Pancreas (tissue), 10 donors: Measurements from ENCODE around the gene CACNA2D3. TPM values are rescaled to one million over a fixed set of nuclear protein-coding genes. Genes with fewer than 3 reads are reported as not detected.

ENCODE experiments used
- ATAC-seq, 4 donors: fragments of 200-7000 bp; cut with Tn5 transposase; one replicate each; pipeline versions ENCODE4 v1.8.0 to v1.9.1; 2020; ENCODE audit warnings: mild to moderate bottlenecking in 4 of 4, moderate library complexity in 4 of 4
- DNase-seq, 6 donors: peaks; one replicate each; pipeline ENCODE4 v3.0.0-alpha.2; 2020
- FAIRE-seq: peaks from 2 replicates; lab custom pipeline; 2012; peaks lifted over from hg19 to GRCh38; lab: Jason Lieb, UNC
- H3K27ac ChIP-seq, 4 donors: fragments of 200-600 bp; sonication (generic); 1 replicate in 3 of 4; 2 replicates in 1 of 4; pipeline versions ENCODE4 v1.5.0 to v1.8.0; 2020
- H3K27me3 ChIP-seq, 4 donors: fragments of 200-600 bp; one replicate each; pipeline ENCODE4 v1.8.0; 2021
- H3K36me3 ChIP-seq, 3 donors: fragments of 200-600 bp; sonication (generic) in 1 of 3; one replicate each; pipeline versions ENCODE4 v1.5.0 to v1.8.0; 2020 to 2021
- H3K4me1 ChIP-seq, 3 donors: fragments of 200-600 bp; one replicate each; pipeline ENCODE4 v1.8.0; 2021
- H3K4me3 ChIP-seq, 4 donors: fragments of 200-600 bp; sonication (generic) in 2 of 4; one replicate each; pipeline versions ENCODE4 v1.5.0 to v1.8.0; 2020 to 2021
- H3K9me3 ChIP-seq, 4 donors: fragments of 200-600 bp; one replicate each; pipeline ENCODE4 v1.8.0; 2021
- CTCF ChIP-seq, 4 donors: fragments of 200-600 bp; sonication (generic) in 3 of 4; IDR thresholded peaks; one replicate each; pipeline versions ENCODE4 v1.5.0 to v1.8.0; 2021; ENCODE audit warnings: antibody characterized with exemption in 4 of 4
- WGBS, 2 donors: extraction: QIAGEN DNeasy Blood & Tissue Kit; methylation state at CpG; one replicate each; pipeline ENCODE4 v1.1.7; 2013; 5-methylcytosine and 5-hydroxymethylcytosine counted together
- intact Hi-C, 3 donors: fragments of 100-400 bp; cut with DNase I; formaldehyde crosslinking; loops; one replicate each; pipeline versions ENCODE4 v1.11.1 to v1.14.2; 2022
- polyA plus RNA-seq, 2 donors: library from polyadenylated mRNA; stranded (reverse); fragments of 200-250 nt; gene quantifications; one replicate each; pipeline ENCODE4 v1.2.3, GENCODE V29; 2013
- total RNA-seq, 6 donors: library from RNA; stranded (reverse); fragmentation: NEBNext Ultra II Directional in 4 of 6; extraction: Animal tissue kit (Norgen Biotek cat#: 25700) in 4 of 6; gene quantifications; one replicate each; pipeline versions ENCODE4 v1.2.1 to v1.2.4, GENCODE V29; 2021 to 2023
- donor health status: healthy with polysubstance abuse.
- donor health status: DM: no; HTN: no; CAD: no; lungs with moderate emphysema.
- donor health status: DM: no; HTN: no; CAD: no.
- donor health status: control.
- donor health status: control.
- donor health status: Bipolar disorder and iron deficiency.
- donor health status: DM: yes; HTN: yes; CAD: no.
- donor health status: DM: no; HTN: no; CAD: no.
- donor health status: DM: no; HTN: no; CAD: no.
- donor health status: DM: yes; HTN: yes; CAD: no.

The CACNA2D3 gene
- total and polyA plus RNA-seq, 8 donors, result 0.19 to 0.75 (median 0.37) TPM; not detected in 2

GRCh38 chr3:54126551-54126950 lies 4.2 kb downstream of the CACNA2D3 start:
- no peaks in the 10 kb centered on the region for H3K9me3 ChIP-seq
- FAIRE-seq, result no peak
- H3K4me1 ChIP-seq, result peaks cover 1 to 3% (median 2%) of the 10 kb centered on the region in 3 donors
- H3K4me3 ChIP-seq, result no peak overlapping the region
- no peaks in the 10 kb centered on the region for H3K36me3 ChIP-seq
- intact Hi-C loops, result no loop called here
- TF ChIP-seq CTCF (IDR thresholded peaks at IDR 0.05), result no peak
- no peak overlapping the region for H3K27ac ChIP-seq
- peaks cover 0 to under 1% (median 0%) of the 10 kb centered on the region in 4 donors for H3K27me3 ChIP-seq
- ATAC-seq, result no peak
- DNase-seq, result no peak
- 72 to 79% methylated on average over 7 of the region's 7 CpGs for WGBS, 2 donors

- H3K27ac ChIP-seq, result no peak overlapping the region
- no peak overlapping the region for H3K4me3 ChIP-seq
- DNase-seq (no peak), ATAC-seq (no peak), FAIRE-seq (no peak)
- no peaks in the 10 kb centered on the region for H3K36me3 ChIP-seq
- WGBS, 2 donors, result 85 to 89% methylated on average over 6 of the region's 6 CpGs
- no peaks in the 10 kb centered on the region for H3K9me3 ChIP-seq
- intact Hi-C loops, result no loop called here
- no peaks in the 10 kb centered on the region for H3K4me1 ChIP-seq
- H3K27me3 ChIP-seq, result no peaks in the 10 kb centered on the region
- TF ChIP-seq CTCF (IDR thresholded peaks at IDR 0.05), result no peak
Observed at GRCh38 chr3:54127499-54128056, 5.2 kb downstream of the CACNA2D3 start.

- no peak for TF ChIP-seq CTCF (IDR thresholded peaks at IDR 0.05)
- Histone ChIP-seq H3K9me3 (no peaks in the 10 kb centered on the region), H3K27ac (no peak overlapping the region), H3K4me1 (no peaks in the 10 kb centered on the region), H3K27me3 (no peaks in the 10 kb centered on the region), H3K36me3 (no peaks in the 10 kb centered on the region), H3K4me3 (no peak overlapping the region)
- ATAC-seq, result no peak
- no peak for FAIRE-seq
- intact Hi-C loops, result no loop called here
- WGBS, 2 donors, result 85 to 89% methylated on average over 4 of the region's 4 CpGs
- DNase-seq, result no peak
Observed at GRCh38 chr3:54131026-54131605, 8.8 kb downstream of the CACNA2D3 start.

GRCh38 chr3:54131890-54132289 lies 9.5 kb downstream of the CACNA2D3 start:
- ATAC-seq (no peak), DNase-seq (no peak), FAIRE-seq (no peak)
- no peak overlapping the region for H3K27ac ChIP-seq
- no peaks in the 10 kb centered on the region for H3K9me3 ChIP-seq
- 83 to 89% methylated on average over 8 of the region's 8 CpGs for WGBS, 2 donors
- H3K27me3 ChIP-seq, result no peaks in the 10 kb centered on the region
- no peaks in the 10 kb centered on the region for H3K4me1 ChIP-seq
- intact Hi-C loops, result no loop called here
- no peaks in the 10 kb centered on the region for H3K36me3 ChIP-seq
- TF ChIP-seq CTCF (IDR thresholded peaks at IDR 0.05), result no peak
- H3K4me3 ChIP-seq, result no peak overlapping the region

- no peak for ATAC-seq
- H3K9me3 ChIP-seq, result no peaks in the 10 kb centered on the region
- no peak overlapping the region for H3K27ac ChIP-seq
- H3K4me1 ChIP-seq, result no peaks in the 10 kb centered on the region
- WGBS, 2 donors, result 78 to 79% methylated on average over 3 of the region's 3 CpGs
- no peak for TF ChIP-seq CTCF (IDR thresholded peaks at IDR 0.05)
- no peaks in the 10 kb centered on the region for H3K27me3 ChIP-seq
- no peak overlapping the region for H3K4me3 ChIP-seq
- FAIRE-seq, result no peak
- intact Hi-C loops, result no loop called here
- H3K36me3 ChIP-seq, result no peaks in the 10 kb centered on the region
- no peak for DNase-seq
Observed at GRCh38 chr3:54132685-54133084, 10.3 kb downstream of the CACNA2D3 start.
